ENCODE measurements around the gene ZNF785.
A peak's percentile ranks its signal among the peaks of the same experiment; 100 is the strongest.

Gene ZNF785

GRCh38 chr16:30532285-30533145 is 53.0 kb downstream of the ZNF785 start:
- peak overlapping the region; percentile 83 for H3K27ac Mint-ChIP-seq
- peaks cover 31% of the 10 kb centered on the region for H3K36me3 Mint-ChIP-seq (ENCODE audit: low read depth)
- no peaks in the 10 kb centered on the region for H3K9me3 Mint-ChIP-seq
- H3K4me3 Mint-ChIP-seq = no peak overlapping the region
- no peaks in the 10 kb centered on the region for H3K27me3 Mint-ChIP-seq
- no peak for ATAC-seq
- DNase-seq = no peak
- peaks cover 57% of the 10 kb centered on the region for H3K4me1 Mint-ChIP-seq
